ENCODE measurements around the gene CELF4.

GRCh38 chr18:37566479-37567060 lies 972 bp upstream of the CELF4 start:
- TF ChIP-seq, protein P1, sequence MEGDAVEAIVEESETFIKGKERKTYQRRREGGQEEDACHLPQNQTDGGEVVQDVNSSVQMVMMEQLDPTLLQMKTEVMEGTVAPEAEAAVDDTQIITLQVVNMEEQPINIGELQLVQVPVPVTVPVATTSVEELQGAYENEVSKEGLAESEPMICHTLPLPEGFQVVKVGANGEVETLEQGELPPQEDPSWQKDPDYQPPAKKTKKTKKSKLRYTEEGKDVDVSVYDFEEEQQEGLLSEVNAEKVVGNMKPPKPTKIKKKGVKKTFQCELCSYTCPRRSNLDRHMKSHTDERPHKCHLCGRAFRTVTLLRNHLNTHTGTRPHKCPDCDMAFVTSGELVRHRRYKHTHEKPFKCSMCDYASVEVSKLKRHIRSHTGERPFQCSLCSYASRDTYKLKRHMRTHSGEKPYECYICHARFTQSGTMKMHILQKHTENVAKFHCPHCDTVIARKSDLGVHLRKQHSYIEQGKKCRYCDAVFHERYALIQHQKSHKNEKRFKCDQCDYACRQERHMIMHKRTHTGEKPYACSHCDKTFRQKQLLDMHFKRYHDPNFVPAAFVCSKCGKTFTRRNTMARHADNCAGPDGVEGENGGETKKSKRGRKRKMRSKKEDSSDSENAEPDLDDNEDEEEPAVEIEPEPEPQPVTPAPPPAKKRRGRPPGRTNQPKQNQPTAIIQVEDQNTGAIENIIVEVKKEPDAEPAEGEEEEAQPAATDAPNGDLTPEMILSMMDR (conservative IDR thresholded peaks at IDR 0.05; ENCODE audit: low read depth, low read length): no peak
- TF ChIP-seq POLR2A (IDR thresholded peaks at IDR 0.05; ENCODE audit: low read depth, low read length): no peak
- no peak for TF ChIP-seq RFX5 (IDR thresholded peaks at IDR 0.05; ENCODE audit: low read depth, low read length)
- no peak for TF ChIP-seq CEBPB (IDR thresholded peaks at IDR 0.05; ENCODE audit: low read depth, low read length)
- no peak for TF ChIP-seq RAD21 (IDR thresholded peaks at IDR 0.05; ENCODE audit: low read length)
- TF ChIP-seq MXI1 (IDR thresholded peaks at IDR 0.05; ENCODE audit: borderline replicate concordance, low read depth, low read length): no peak
- no peak for TF ChIP-seq BHLHE40 (IDR thresholded peaks at IDR 0.05; ENCODE audit: low read depth, low read length)
- TF ChIP-seq, protein P2, sequence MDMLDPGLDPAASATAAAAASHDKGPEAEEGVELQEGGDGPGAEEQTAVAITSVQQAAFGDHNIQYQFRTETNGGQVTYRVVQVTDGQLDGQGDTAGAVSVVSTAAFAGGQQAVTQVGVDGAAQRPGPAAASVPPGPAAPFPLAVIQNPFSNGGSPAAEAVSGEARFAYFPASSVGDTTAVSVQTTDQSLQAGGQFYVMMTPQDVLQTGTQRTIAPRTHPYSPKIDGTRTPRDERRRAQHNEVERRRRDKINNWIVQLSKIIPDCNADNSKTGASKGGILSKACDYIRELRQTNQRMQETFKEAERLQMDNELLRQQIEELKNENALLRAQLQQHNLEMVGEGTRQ (IDR thresholded peaks at IDR 0.05; ENCODE audit: low read depth, low read length): no peak
- TF ChIP-seq FOS (IDR thresholded peaks at IDR 0.05; ENCODE audit: low read depth, low read length): no peak
- no peak for TF ChIP-seq NFE2L2 (IDR thresholded peaks at IDR 0.05; ENCODE audit: low read depth, low read length)
- no peak for TF ChIP-seq MAZ (IDR thresholded peaks at IDR 0.05; ENCODE audit: borderline replicate concordance, low read depth, low read length)
- no peak for TF ChIP-seq MAFK (IDR thresholded peaks at IDR 0.05; ENCODE audit: low read depth, low read length)
- no peak for TF ChIP-seq SMC3 (IDR thresholded peaks at IDR 0.05; ENCODE audit: low read depth, low read length)
